HG03025 (cell line): ENCODE results near the gene KRT14.
"Not testable (repeated sequence)": the region's sequence is repeated elsewhere in the genome, so short reads cannot be mapped to it uniquely, and the experiment has no call there.

Experiments
- ATAC-seq: cut with Tn5 transposase; IDR thresholded peaks from one replicate; pipeline ENCODE4 v1.9.1; 2021; ENCODE audit warnings: mild to moderate bottlenecking, moderate library complexity; ENCODE audit not compliant: unreplicated experiment, low FRiP score

Gene KRT14

GRCh38 chr17:41610061-41610517 is 23.4 kb upstream of the KRT14 start:
- not testable (repeated sequence) for ATAC-seq

GRCh38 chr17:41606930-41607329 is 20.2 kb upstream of the KRT14 start:
- not testable (repeated sequence) for ATAC-seq

GRCh38 chr17:41602524-41602923 is 15.8 kb upstream of the KRT14 start:
- ATAC-seq: no peak

- no peak for ATAC-seq
Measured at GRCh38 chr17:41600318-41600717, 13.6 kb upstream of the KRT14 start.

- no peak for ATAC-seq
Measured at GRCh38 chr17:41599680-41600079, 13.0 kb upstream of the KRT14 start.

- ATAC-seq: no peak
Measured at GRCh38 chr17:41595585-41595984, 8.9 kb upstream of the KRT14 start.

- ATAC-seq: no peak
Measured at GRCh38 chr17:41594363-41594915, 7.7 kb upstream of the KRT14 start.

GRCh38 chr17:41593306-41593981 is 6.7 kb upstream of the KRT14 start:
- ATAC-seq: no peak

GRCh38 chr17:41592601-41593305 is 6.1 kb upstream of the KRT14 start:
- no peak for ATAC-seq

GRCh38 chr17:41589301-41589700 is 2.6 kb upstream of the KRT14 start:
- ATAC-seq: no peak

GRCh38 chr17:41588126-41588810 is 1.6 kb upstream of the KRT14 start:
- ATAC-seq: no peak

- no peak for ATAC-seq
Measured at GRCh38 chr17:41585301-41586056, 1.2 kb downstream of the KRT14 start.

GRCh38 chr17:41584331-41584927 is 2.3 kb downstream of the KRT14 start:
- not testable (repeated sequence) for ATAC-seq

- ATAC-seq: no peak
Measured at GRCh38 chr17:41583137-41584127, 3.3 kb downstream of the KRT14 start.

- ATAC-seq: not testable (repeated sequence)
Measured at GRCh38 chr17:41582061-41582968, 4.4 kb downstream of the KRT14 start.

GRCh38 chr17:41581366-41582060 is 5.2 kb downstream of the KRT14 start:
- no peak for ATAC-seq

- ATAC-seq: no peak
Measured at GRCh38 chr17:41580687-41581365, 5.9 kb downstream of the KRT14 start.
